GM23338 (cell line): Measurements from ENCODE around the gene COX6B2. TPM values are rescaled to one million over a fixed set of nuclear protein-coding genes. Genes with fewer than 3 reads are reported as not detected.
"Not testable (repeated sequence)": the region's sequence is repeated elsewhere in the genome, so short reads cannot be mapped to it uniquely, and the experiment has no call there.

Source experiments
- ATAC-seq: fragments of 200-7000 bp; cut with Tn5 transposase; 3 replicates; pipeline ENCODE4 v1.9.1; 2020
- DNase-seq: peaks from one replicate; pipeline ENCODE4 v3.0.0-alpha.2; 2015; ENCODE audit warnings: low spot score
- H2AFZ ChIP-seq: fragments of 200-600 bp; sonication (generic); 2 replicates; pipeline ENCODE4 v1.8.0; 2016; ENCODE audit warnings: antibody characterized with exemption, mild to moderate bottlenecking, moderate library complexity
- H3F3A ChIP-seq: fragments of 200-600 bp; sonication (generic); replicated peaks from 2 replicates; pipeline ENCODE4 v1.8.0; 2017; ENCODE audit warnings: antibody characterized with exemption, mixed run types, low read depth
- H3K27ac ChIP-seq: fragments of 200-600 bp; sonication (generic); 2 replicates; pipeline ENCODE4 v1.6.1; 2016; ENCODE audit warnings: low read depth
- H3K27me3 ChIP-seq: fragments of 200-600 bp; sonication (generic); 2 replicates; pipeline ENCODE4 v1.8.0; 2016; ENCODE audit warnings: mild to moderate bottlenecking, mixed run types, moderate library complexity; ENCODE audit not compliant: insufficient read depth
- H3K36me3 ChIP-seq: fragments of 200-600 bp; sonication (generic); 2 replicates; pipeline ENCODE4 v1.8.0; 2016; ENCODE audit warnings: mild to moderate bottlenecking; ENCODE audit not compliant: insufficient read depth
- H3K4me1 ChIP-seq: fragments of 200-600 bp; sonication (generic); 2 replicates; pipeline ENCODE4 v1.8.0; 2016; ENCODE audit warnings: mild to moderate bottlenecking, moderate library complexity; ENCODE audit not compliant: insufficient read depth
- H3K4me2 ChIP-seq: fragments of 200-600 bp; sonication (generic); 2 replicates; pipeline ENCODE4 v1.7.1; 2017; ENCODE audit warnings: mixed run types
- H3K4me3 ChIP-seq: fragments of 200-600 bp; sonication (generic); 2 replicates; pipeline ENCODE4 v1.6.1; 2016; ENCODE audit warnings: mixed run types
- H3K79me2 ChIP-seq: fragments of 200-600 bp; sonication (generic); replicated peaks from 2 replicates; pipeline ENCODE4 v1.8.0; 2017; ENCODE audit warnings: mild to moderate bottlenecking; ENCODE audit not compliant: insufficient read depth
- H3K9me2 ChIP-seq: fragments of 200-600 bp; sonication (generic); 2 replicates; pipeline ENCODE4 v1.8.0; 2017; ENCODE audit not compliant: insufficient read depth
- H4K20me1 ChIP-seq: fragments of 200-600 bp; sonication (generic); replicated peaks from 2 replicates; pipeline ENCODE4 v1.8.0; 2017; ENCODE audit warnings: mild to moderate bottlenecking; ENCODE audit not compliant: insufficient read depth
- H3K27ac Mint-ChIP-seq: 2 replicates; pipeline ENCODE4 v1.8.0; 2020; ENCODE audit warnings: inconsistent platforms, mild to moderate bottlenecking, moderate library complexity, mixed read lengths
- H3K27me3 Mint-ChIP-seq: 3 replicates; pipeline ENCODE4 v1.8.0; 2022; ENCODE audit warnings: low read depth, mild to moderate bottlenecking, moderate library complexity, mixed read lengths, inconsistent platforms; ENCODE audit not compliant: insufficient read depth, poor library complexity
- H3K36me3 Mint-ChIP-seq: 3 replicates; pipeline ENCODE4 v1.8.0; 2021; ENCODE audit warnings: low read depth, mild to moderate bottlenecking, inconsistent platforms, moderate library complexity, mixed read lengths
- H3K4me1 Mint-ChIP-seq: 3 replicates; pipeline ENCODE4 v1.8.0; 2020; ENCODE audit warnings: mild to moderate bottlenecking, inconsistent platforms, mixed read lengths
- H3K4me3 Mint-ChIP-seq: 3 replicates; pipeline ENCODE4 v1.8.0; 2021; ENCODE audit warnings: moderate library complexity, mild to moderate bottlenecking, inconsistent platforms, mixed read lengths
- H3K9me3 Mint-ChIP-seq: 3 replicates; pipeline ENCODE4 v1.8.0; 2020; ENCODE audit warnings: moderate library complexity, mild to moderate bottlenecking, inconsistent platforms, mixed read lengths
- CREB1 ChIP-seq: fragments of 250-450 bp; sonication (Bioruptor Pico); IDR thresholded peaks from 2 replicates; pipeline ENCODE4 v1.5.0; 2020; ENCODE audit warnings: low read depth, mild to moderate bottlenecking, moderate library complexity
- EZH2phosphoT487 ChIP-seq: fragments of 200-600 bp; sonication (generic); IDR thresholded peaks from one replicate; pipeline ENCODE4 v1.8.1; 2018; ENCODE audit warnings: antibody characterized with exemption; ENCODE audit not compliant: unreplicated experiment
- JUNB ChIP-seq: IDR thresholded peaks from one replicate; pipeline ENCODE4 v1.6.1; 2016; ENCODE audit warnings: antibody characterized with exemption; ENCODE audit not compliant: unreplicated experiment
- NANOG ChIP-seq: IDR thresholded peaks from 2 replicates; pipeline ENCODE4 v1.6.1; 2016; ENCODE audit warnings: antibody characterized with exemption, borderline replicate concordance
- STAT1 ChIP-seq: IDR thresholded peaks from one replicate; pipeline ENCODE4 v1.6.1; 2016; ENCODE audit warnings: antibody characterized with exemption; ENCODE audit not compliant: unreplicated experiment
- ZNF114 ChIP-seq: fragments of 250-450 bp; sonication (Bioruptor Pico); IDR thresholded peaks from 2 replicates; pipeline ENCODE4 v1.5.0; 2020; ENCODE audit warnings: mild to moderate bottlenecking, moderate library complexity
- ZNF331 ChIP-seq: fragments of 250-450 bp; sonication (Bioruptor Pico); IDR thresholded peaks from 2 replicates; pipeline ENCODE4 v1.5.0; 2020; ENCODE audit warnings: low read depth, mild to moderate bottlenecking, moderate library complexity
- polyA plus RNA-seq: library from polyadenylated mRNA; unstranded; fragments of >200 nt; fragmentation: Nextera tagmentation; extraction: Ambion mirVana; gene quantifications from 2 replicates; pipeline ENCODE4 v1.2.1, GENCODE V29; 2016
- total RNA-seq: library from RNA; depleted of rRNA; stranded (reverse); fragments of >200 nt; shearing (Covaris generic); gene quantifications from 2 replicates; pipeline ENCODE4 v1.2.3, GENCODE V29; 2014
- TF ChIP-seq, protein P1 (sequence below): IDR thresholded peaks from one replicate; pipeline ENCODE4 v1.6.1; 2018; ENCODE audit warnings: antibody characterized with exemption; ENCODE audit not compliant: unreplicated experiment
- TF ChIP-seq, protein P2 (sequence below): fragments of 250-450 bp; sonication (Bioruptor Pico); IDR thresholded peaks from 2 replicates; pipeline ENCODE4 v1.5.0; 2020; ENCODE audit warnings: mild to moderate bottlenecking, moderate library complexity
- TF ChIP-seq, protein P3 (sequence below): IDR thresholded peaks from 2 replicates; pipeline ENCODE4 v1.6.1; 2016; ENCODE audit warnings: antibody characterized with exemption

Gene COX6B2
- total and polyA plus RNA-seq, 2 experiments from 2014 or later: 2.7 to 5.3 TPM

DNA sequence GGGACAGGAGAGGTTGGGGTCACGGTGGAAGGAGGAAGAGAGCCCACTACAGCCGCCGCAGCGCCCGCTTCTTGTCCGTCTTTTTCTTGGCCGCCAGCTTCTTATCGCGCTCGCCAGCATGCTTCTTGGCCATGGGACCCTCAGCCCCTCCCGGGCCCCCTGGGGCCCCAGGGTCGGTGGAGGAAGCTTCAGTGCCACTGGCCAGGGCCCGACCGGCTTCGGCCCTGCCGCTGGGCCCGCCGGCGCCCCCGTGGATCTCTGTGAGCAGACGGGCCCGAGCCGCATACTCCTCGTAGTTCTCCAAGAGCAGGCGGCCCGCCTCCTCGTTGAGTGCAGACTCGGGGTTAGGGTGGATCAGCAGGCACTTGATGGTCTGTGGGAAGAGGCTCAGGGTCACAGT, 46.9 kb upstream of the COX6B2 start:
- H4K20me1 ChIP-seq: peaks cover 51% of the 10 kb centered on the region
- Mint-ChIP-seq H3K4me1 (peaks cover 25% of the 10 kb centered on the region), H3K36me3 (peaks cover 59% of the 10 kb centered on the region)
- H3K27me3 Mint-ChIP-seq, H3K27ac ChIP-seq, DNase-seq, H3K4me3 ChIP-seq, H3K9me3 Mint-ChIP-seq, H3K27me3 ChIP-seq, H3K4me2 ChIP-seq, H3K9me2 ChIP-seq, H3K4me3 Mint-ChIP-seq, H2AFZ ChIP-seq, H3K27ac Mint-ChIP-seq: not testable (repeated sequence)
- peak; percentile 14; the same call in 2 of the 3 replicates for ATAC-seq
- peaks cover 64% of the 10 kb centered on the region for H3F3A ChIP-seq
- peaks cover 47% of the 10 kb centered on the region for H3K36me3 ChIP-seq
- H3K4me1 ChIP-seq: peaks cover 20% of the 10 kb centered on the region
- peaks cover 34% of the 10 kb centered on the region for H3K79me2 ChIP-seq

DNA sequence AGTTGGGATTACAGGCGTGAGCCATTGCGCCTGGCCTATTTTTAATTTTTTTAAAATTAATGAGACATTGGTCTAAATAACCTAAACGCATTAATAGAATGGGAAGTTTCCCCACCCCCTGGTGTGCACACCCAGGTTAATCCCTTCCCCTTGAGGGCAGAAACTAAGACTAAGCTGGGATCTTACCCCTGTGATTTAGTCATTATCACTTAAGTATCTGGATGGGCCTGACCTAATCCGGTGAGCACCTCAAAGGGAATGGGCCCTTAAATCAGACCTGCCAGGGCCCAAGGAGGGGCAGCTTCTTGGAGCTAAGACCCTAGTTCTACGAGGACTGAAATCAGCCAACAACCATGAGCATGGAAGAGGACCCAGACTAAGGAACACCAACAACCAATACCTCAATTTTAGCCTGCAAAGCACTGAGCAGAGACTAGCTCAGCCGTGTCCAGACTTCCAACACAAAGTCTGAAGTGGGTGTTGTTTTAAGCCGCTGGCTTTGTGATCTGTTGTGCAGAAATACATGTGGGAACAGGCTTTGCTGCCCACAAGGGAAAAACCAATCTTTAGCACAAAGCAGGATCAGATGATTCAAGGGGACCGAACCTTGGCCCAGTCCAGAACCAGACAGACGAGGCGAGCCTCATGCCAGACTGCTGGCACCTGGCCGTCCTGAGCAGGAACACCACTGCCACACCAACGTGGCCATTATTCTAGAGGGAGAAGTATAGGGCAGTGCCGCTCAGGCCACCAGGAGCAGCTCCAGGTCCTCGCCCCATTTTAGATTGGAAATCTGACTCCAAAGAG, 46.0 kb upstream of the COX6B2 start:
- Mint-ChIP-seq H3K27me3 (peaks cover 6% of the 10 kb centered on the region), H3K4me1 (peaks cover 15% of the 10 kb centered on the region), H3K4me3 (no peak overlapping the region; the same call in 2 of the 3 replicates), H3K36me3 (peaks cover 50% of the 10 kb centered on the region), H3K9me3 (no peaks in the 10 kb centered on the region; the same call in 2 of the 3 replicates), H3K27ac (no peak overlapping the region)
- peaks cover 55% of the 10 kb centered on the region for H3F3A ChIP-seq
- no peak overlapping the region for H3K4me2 ChIP-seq
- H3K36me3 ChIP-seq: peaks cover 38% of the 10 kb centered on the region
- peaks cover 25% of the 10 kb centered on the region for H3K79me2 ChIP-seq
- H2AFZ ChIP-seq: no peak overlapping the region
- no peaks in the 10 kb centered on the region for H3K27me3 ChIP-seq
- ATAC-seq (peak; percentile 12; the same call in 1 of the 3 replicates), DNase-seq (no peak)
- peaks cover 42% of the 10 kb centered on the region for H4K20me1 ChIP-seq
- H3K4me1 ChIP-seq: peaks cover 11% of the 10 kb centered on the region
- H3K9me2 ChIP-seq: no peaks in the 10 kb centered on the region
- H3K4me3 ChIP-seq: no peak overlapping the region
- peak overlapping the region; percentile 89 for H3K27ac ChIP-seq
- TF ChIP-seq, protein P1, sequence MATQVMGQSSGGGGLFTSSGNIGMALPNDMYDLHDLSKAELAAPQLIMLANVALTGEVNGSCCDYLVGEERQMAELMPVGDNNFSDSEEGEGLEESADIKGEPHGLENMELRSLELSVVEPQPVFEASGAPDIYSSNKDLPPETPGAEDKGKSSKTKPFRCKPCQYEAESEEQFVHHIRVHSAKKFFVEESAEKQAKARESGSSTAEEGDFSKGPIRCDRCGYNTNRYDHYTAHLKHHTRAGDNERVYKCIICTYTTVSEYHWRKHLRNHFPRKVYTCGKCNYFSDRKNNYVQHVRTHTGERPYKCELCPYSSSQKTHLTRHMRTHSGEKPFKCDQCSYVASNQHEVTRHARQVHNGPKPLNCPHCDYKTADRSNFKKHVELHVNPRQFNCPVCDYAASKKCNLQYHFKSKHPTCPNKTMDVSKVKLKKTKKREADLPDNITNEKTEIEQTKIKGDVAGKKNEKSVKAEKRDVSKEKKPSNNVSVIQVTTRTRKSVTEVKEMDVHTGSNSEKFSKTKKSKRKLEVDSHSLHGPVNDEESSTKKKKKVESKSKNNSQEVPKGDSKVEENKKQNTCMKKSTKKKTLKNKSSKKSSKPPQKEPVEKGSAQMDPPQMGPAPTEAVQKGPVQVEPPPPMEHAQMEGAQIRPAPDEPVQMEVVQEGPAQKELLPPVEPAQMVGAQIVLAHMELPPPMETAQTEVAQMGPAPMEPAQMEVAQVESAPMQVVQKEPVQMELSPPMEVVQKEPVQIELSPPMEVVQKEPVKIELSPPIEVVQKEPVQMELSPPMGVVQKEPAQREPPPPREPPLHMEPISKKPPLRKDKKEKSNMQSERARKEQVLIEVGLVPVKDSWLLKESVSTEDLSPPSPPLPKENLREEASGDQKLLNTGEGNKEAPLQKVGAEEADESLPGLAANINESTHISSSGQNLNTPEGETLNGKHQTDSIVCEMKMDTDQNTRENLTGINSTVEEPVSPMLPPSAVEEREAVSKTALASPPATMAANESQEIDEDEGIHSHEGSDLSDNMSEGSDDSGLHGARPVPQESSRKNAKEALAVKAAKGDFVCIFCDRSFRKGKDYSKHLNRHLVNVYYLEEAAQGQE: no peak
- TF ChIP-seq ZNF114 (CRISPR knock-in tag): no peak
- no peak for TF ChIP-seq NANOG
- TF ChIP-seq, protein P2, sequence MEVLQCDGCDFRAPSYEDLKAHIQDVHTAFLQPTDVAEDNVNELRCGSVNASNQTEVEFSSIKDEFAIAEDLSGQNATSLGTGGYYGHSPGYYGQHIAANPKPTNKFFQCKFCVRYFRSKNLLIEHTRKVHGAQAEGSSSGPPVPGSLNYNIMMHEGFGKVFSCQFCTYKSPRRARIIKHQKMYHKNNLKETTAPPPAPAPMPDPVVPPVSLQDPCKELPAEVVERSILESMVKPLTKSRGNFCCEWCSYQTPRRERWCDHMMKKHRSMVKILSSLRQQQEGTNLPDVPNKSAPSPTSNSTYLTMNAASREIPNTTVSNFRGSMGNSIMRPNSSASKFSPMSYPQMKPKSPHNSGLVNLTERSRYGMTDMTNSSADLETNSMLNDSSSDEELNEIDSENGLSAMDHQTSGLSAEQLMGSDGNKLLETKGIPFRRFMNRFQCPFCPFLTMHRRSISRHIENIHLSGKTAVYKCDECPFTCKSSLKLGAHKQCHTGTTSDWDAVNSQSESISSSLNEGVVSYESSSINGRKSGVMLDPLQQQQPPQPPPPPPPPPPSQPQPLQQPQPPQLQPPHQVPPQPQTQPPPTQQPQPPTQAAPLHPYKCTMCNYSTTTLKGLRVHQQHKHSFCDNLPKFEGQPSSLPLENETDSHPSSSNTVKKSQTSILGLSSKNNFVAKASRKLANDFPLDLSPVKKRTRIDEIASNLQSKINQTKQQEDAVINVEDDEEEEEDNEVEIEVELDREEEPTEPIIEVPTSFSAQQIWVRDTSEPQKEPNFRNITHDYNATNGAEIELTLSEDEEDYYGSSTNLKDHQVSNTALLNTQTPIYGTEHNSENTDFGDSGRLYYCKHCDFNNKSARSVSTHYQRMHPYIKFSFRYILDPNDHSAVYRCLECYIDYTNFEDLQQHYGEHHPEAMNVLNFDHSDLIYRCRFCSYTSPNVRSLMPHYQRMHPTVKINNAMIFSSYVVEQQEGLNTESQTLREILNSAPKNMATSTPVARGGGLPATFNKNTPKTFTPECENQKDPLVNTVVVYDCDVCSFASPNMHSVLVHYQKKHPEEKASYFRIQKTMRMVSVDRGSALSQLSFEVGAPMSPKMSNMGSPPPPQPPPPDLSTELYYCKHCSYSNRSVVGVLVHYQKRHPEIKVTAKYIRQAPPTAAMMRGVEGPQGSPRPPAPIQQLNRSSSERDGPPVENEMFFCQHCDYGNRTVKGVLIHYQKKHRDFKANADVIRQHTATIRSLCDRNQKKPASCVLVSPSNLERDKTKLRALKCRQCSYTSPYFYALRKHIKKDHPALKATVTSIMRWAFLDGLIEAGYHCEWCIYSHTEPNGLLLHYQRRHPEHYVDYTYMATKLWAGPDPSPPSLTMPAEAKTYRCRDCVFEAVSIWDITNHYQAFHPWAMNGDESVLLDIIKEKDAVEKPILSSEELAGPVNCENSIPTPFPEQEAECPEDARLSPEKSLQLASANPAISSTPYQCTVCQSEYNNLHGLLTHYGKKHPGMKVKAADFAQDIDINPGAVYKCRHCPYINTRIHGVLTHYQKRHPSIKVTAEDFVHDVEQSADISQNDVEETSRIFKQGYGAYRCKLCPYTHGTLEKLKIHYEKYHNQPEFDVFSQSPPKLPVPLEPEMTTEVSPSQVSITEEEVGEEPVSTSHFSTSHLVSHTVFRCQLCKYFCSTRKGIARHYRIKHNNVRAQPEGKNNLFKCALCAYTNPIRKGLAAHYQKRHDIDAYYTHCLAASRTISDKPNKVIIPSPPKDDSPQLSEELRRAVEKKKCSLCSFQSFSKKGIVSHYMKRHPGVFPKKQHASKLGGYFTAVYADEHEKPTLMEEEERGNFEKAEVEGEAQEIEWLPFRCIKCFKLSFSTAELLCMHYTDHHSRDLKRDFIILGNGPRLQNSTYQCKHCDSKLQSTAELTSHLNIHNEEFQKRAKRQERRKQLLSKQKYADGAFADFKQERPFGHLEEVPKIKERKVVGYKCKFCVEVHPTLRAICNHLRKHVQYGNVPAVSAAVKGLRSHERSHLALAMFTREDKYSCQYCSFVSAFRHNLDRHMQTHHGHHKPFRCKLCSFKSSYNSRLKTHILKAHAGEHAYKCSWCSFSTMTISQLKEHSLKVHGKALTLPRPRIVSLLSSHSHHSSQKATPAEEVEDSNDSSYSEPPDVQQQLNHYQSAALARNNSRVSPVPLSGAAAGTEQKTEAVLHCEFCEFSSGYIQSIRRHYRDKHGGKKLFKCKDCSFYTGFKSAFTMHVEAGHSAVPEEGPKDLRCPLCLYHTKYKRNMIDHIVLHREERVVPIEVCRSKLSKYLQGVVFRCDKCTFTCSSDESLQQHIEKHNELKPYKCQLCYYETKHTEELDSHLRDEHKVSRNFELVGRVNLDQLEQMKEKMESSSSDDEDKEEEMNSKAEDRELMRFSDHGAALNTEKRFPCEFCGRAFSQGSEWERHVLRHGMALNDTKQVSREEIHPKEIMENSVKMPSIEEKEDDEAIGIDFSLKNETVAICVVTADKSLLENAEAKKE (CRISPR knock-in tag): no peak
- TF ChIP-seq EZH2phosphoT487: no peak
- TF ChIP-seq JUNB: no peak
- TF ChIP-seq, protein P3, sequence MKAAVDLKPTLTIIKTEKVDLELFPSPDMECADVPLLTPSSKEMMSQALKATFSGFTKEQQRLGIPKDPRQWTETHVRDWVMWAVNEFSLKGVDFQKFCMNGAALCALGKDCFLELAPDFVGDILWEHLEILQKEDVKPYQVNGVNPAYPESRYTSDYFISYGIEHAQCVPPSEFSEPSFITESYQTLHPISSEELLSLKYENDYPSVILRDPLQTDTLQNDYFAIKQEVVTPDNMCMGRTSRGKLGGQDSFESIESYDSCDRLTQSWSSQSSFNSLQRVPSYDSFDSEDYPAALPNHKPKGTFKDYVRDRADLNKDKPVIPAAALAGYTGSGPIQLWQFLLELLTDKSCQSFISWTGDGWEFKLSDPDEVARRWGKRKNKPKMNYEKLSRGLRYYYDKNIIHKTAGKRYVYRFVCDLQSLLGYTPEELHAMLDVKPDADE: no peak
- no peak for TF ChIP-seq STAT1
- no peak for TF ChIP-seq ZNF331 (CRISPR knock-in tag)
- TF ChIP-seq CREB1 (CRISPR knock-in tag): no peak
